ENCODE results near the gene CD163L1. TPM values are rescaled to one million over a fixed set of nuclear protein-coding genes. Genes with fewer than 3 reads are reported as not detected.
A peak's percentile ranks its signal among the peaks of the same experiment; 100 is the strongest.
"Not testable (repeated sequence)": the region's sequence is repeated elsewhere in the genome, so short reads cannot be mapped to it uniquely, and the experiment has no call there.

CD163L1 gene
- total RNA-seq, 3 donors from 2014 or later = 9.5 to 33.5 (median 12.6) TPM

- no peaks in the 10 kb centered on the region for H3K36me3 ChIP-seq (ENCODE audit: low read depth)
- DNase-seq (no peak), ATAC-seq (no peak)
- no peak overlapping the region for H3K4me3 ChIP-seq
- H3K9me3 ChIP-seq = no peaks in the 10 kb centered on the region
- TF ChIP-seq CTCF (IDR thresholded peaks at IDR 0.05) = no peak
- no peaks in the 10 kb centered on the region for H3K4me1 ChIP-seq (ENCODE audit: low read depth)
- intact Hi-C loops (cut with DNase I, micrococcal nuclease) = no loop called here
Observed at GRCh38 chr12:7448099-7448498, 4.1 kb upstream of the CD163L1 start.

GRCh38 chr12:7444537-7444936 is 584 bp upstream of the CD163L1 start:
- intact Hi-C loops (cut with DNase I, micrococcal nuclease) = no loop called here
- no peaks in the 10 kb centered on the region for H3K4me1 ChIP-seq (ENCODE audit: low read depth)
- DNase-seq = no peak
- no peak for ATAC-seq
- H3K9me3 ChIP-seq = no peaks in the 10 kb centered on the region
- no peak overlapping the region for H3K4me3 ChIP-seq
- TF ChIP-seq CTCF (IDR thresholded peaks at IDR 0.05) = no peak
- no peaks in the 10 kb centered on the region for H3K36me3 ChIP-seq (ENCODE audit: low read depth)

- no peak for DNase-seq
- TF ChIP-seq CTCF (IDR thresholded peaks at IDR 0.05) = no peak
- ATAC-seq = no peak
- Histone ChIP-seq H3K4me3 (no peak overlapping the region), H3K9me3 (no peaks in the 10 kb centered on the region), H3K4me1 (ENCODE audit: low read depth) (no peaks in the 10 kb centered on the region), H3K36me3 (ENCODE audit: low read depth) (no peaks in the 10 kb centered on the region)
- intact Hi-C loops (cut with DNase I, micrococcal nuclease) = no loop called here
Observed at GRCh38 chr12:7441216-7441615, 2.7 kb downstream of the CD163L1 start.

- Histone ChIP-seq H3K4me3 (no peak overlapping the region), H3K36me3 (ENCODE audit: low read depth) (no peaks in the 10 kb centered on the region), H3K9me3 (no peaks in the 10 kb centered on the region), H3K4me1 (ENCODE audit: low read depth) (no peaks in the 10 kb centered on the region)
- no peak for TF ChIP-seq CTCF (IDR thresholded peaks at IDR 0.05)
- intact Hi-C loops (cut with DNase I, micrococcal nuclease) = no loop called here
- DNase-seq (peak; percentile 44 to 77 (median 64)), ATAC-seq (peak; percentile 93)
Observed at GRCh38 chr12:7439579-7440505, 4.1 kb downstream of the CD163L1 start.

- H3K4me3 ChIP-seq; DNase-seq; H3K4me1 ChIP-seq (ENCODE audit: low read depth); H3K36me3 ChIP-seq (ENCODE audit: low read depth); H3K9me3 ChIP-seq; intact Hi-C loops (cut with DNase I, micrococcal nuclease): not testable (repeated sequence)
- peak; percentile 40 for ATAC-seq
Observed at GRCh38 chr12:7438291-7438995, 5.5 kb downstream of the CD163L1 start.

GRCh38 chr12:7437494-7437893 is 6.5 kb downstream of the CD163L1 start:
- H3K4me3 ChIP-seq; H3K36me3 ChIP-seq (ENCODE audit: low read depth); H3K9me3 ChIP-seq; intact Hi-C loops (cut with DNase I, micrococcal nuclease); DNase-seq; ATAC-seq; H3K4me1 ChIP-seq (ENCODE audit: low read depth): not testable (repeated sequence)
